Osteoblast (primary cell): ENCODE measurements around the gene TGM1. TPM values are rescaled to one million over a fixed set of nuclear protein-coding genes. Genes with fewer than 3 reads are reported as not detected.
A peak's percentile ranks its signal among the peaks of the same experiment; 100 is the strongest.

Experiments
- DNase-seq: peaks from one replicate; pipeline ENCODE4 v3.0.0; 2011; ENCODE audit warnings: low spot score, mixed read lengths; ENCODE audit not compliant: insufficient read length; ENCODE audit errors: missing footprints
- H2AFZ ChIP-seq: 2 replicates; pipeline ENCODE4 v1.6.0; 2011; ENCODE audit warnings: mild to moderate bottlenecking, low read length
- H3K27ac ChIP-seq: 2 replicates; pipeline ENCODE4 v1.5.1; 2011; ENCODE audit warnings: mild to moderate bottlenecking, low read depth, low read length, moderate library complexity
- H3K27me3 ChIP-seq: 2 replicates; pipeline ENCODE4 v1.6.0; 2012; ENCODE audit warnings: mild to moderate bottlenecking, control low read depth, inconsistent platforms, low read length, moderate library complexity; ENCODE audit not compliant: insufficient read depth
- H3K36me3 ChIP-seq: 2 replicates; pipeline ENCODE4 v1.5.1; 2011; ENCODE audit warnings: mild to moderate bottlenecking, low read length, control low read depth, moderate library complexity; ENCODE audit not compliant: insufficient read depth
- H3K4me1 ChIP-seq: 2 replicates; pipeline ENCODE4 v1.5.1; 2011; ENCODE audit warnings: mild to moderate bottlenecking, low read length, control low read depth, moderate library complexity; ENCODE audit not compliant: insufficient read depth
- H3K4me2 ChIP-seq: 2 replicates; pipeline ENCODE4 v1.6.0; 2011; ENCODE audit warnings: mild to moderate bottlenecking, low read length; ENCODE audit not compliant: insufficient read depth
- H3K4me3 ChIP-seq: fragments of 200-600 bp; sonication (generic); 3 replicates; pipeline ENCODE4 v1.5.1; 2012; ENCODE audit warnings: mild to moderate bottlenecking, low read length, inconsistent platforms; ENCODE audit not compliant: insufficient read depth
- H3K79me2 ChIP-seq: 2 replicates; pipeline ENCODE4 v1.6.0; 2012; ENCODE audit warnings: mild to moderate bottlenecking, low read length, control low read depth, inconsistent platforms; ENCODE audit not compliant: insufficient read depth
- H3K9me3 ChIP-seq: 2 replicates; pipeline ENCODE4 v1.5.1; 2011; ENCODE audit warnings: low read depth, low read length, control low read depth
- H4K20me1 ChIP-seq: 2 replicates; pipeline ENCODE4 v1.6.0; 2012; ENCODE audit warnings: mild to moderate bottlenecking, low read length, control low read depth; ENCODE audit not compliant: insufficient read depth
- CTCF ChIP-seq: IDR thresholded peaks from 2 replicates; pipeline ENCODE4 v1.5.1; 2011; ENCODE audit warnings: mild to moderate bottlenecking, low read depth, low read length, moderate library complexity; ENCODE audit errors: extremely low read depth
- total RNA-seq: library from RNA; depleted of rRNA; stranded (reverse); fragments of >200 nt; gene quantifications from 2 replicates; pipeline ENCODE4 v1.2.3, GENCODE V29; 2012

Gene TGM1
- total RNA-seq, 1 donor, result 0.36 TPM

GRCh38 chr14:24299255-24300191, 36.5 kb upstream of the TGM1 start, which contains the start of the genes DHRS1 and NOP9:
Gene DHRS1 (minus strand): TSS chr14:24299780. CDS start chr14:24299106, 674 bp downstream.
Gene NOP9 (plus strand): TSS chr14:24299850. CDS start chr14:24299955, 105 bp downstream.
- H4K20me1 ChIP-seq, result peaks cover 2% of the 10 kb centered on the region
- TF ChIP-seq CTCF, result no peak
- DNase-seq, result peak; percentile 99
- peak within 1 kb of the TSS; percentile 87 for H3K4me3 ChIP-seq
- peaks cover 18% of the 10 kb centered on the region for H3K79me2 ChIP-seq
- H3K27ac ChIP-seq, result peak within 1 kb of the TSS; percentile 76
- H3K9me3 ChIP-seq, result no peaks in the 10 kb centered on the region
- H3K36me3 ChIP-seq, result peaks cover 43% of the 10 kb centered on the region
- peak within 1 kb of the TSS; percentile 93 for H2AFZ ChIP-seq
- H3K4me2 ChIP-seq, result peak within 1 kb of the TSS; percentile 95
- no peaks in the 10 kb centered on the region for H3K27me3 ChIP-seq
- H3K4me1 ChIP-seq, result peaks cover 21% of the 10 kb centered on the region

- Histone ChIP-seq H3K27me3 (no peaks in the 10 kb centered on the region), H3K4me3 (peak overlapping the region; percentile 87), H2AFZ (peak overlapping the region; percentile 93), H4K20me1 (peaks cover 2% of the 10 kb centered on the region), H3K4me1 (peaks cover 21% of the 10 kb centered on the region), H3K4me2 (peak overlapping the region; percentile 95), H3K36me3 (peaks cover 42% of the 10 kb centered on the region), H3K27ac (peak overlapping the region; percentile 76), H3K79me2 (peaks cover 18% of the 10 kb centered on the region), H3K9me3 (no peaks in the 10 kb centered on the region)
- no peak for TF ChIP-seq CTCF
- DNase-seq, result peak; percentile 97
These were observed 35.9 kb upstream of the TGM1 start for GRCh38 chr14:24298892-24299254.

GRCh38 chr14:24297190-24297964, 34.4 kb upstream of the TGM1 start:
- peak; percentile 37 for TF ChIP-seq CTCF
- H3K27ac ChIP-seq, result no peak overlapping the region
- no peaks in the 10 kb centered on the region for H3K27me3 ChIP-seq
- H3K9me3 ChIP-seq, result no peaks in the 10 kb centered on the region
- peaks cover 18% of the 10 kb centered on the region for H3K79me2 ChIP-seq
- no peak overlapping the region for H2AFZ ChIP-seq
- H4K20me1 ChIP-seq, result peaks cover 2% of the 10 kb centered on the region
- H3K4me3 ChIP-seq, result no peak overlapping the region
- H3K36me3 ChIP-seq, result peaks cover 32% of the 10 kb centered on the region
- DNase-seq, result peak; percentile 15
- peaks cover 21% of the 10 kb centered on the region for H3K4me1 ChIP-seq
- no peak overlapping the region for H3K4me2 ChIP-seq
